Small intestine (tissue), 7 donors: ENCODE measurements around the gene B4GALNT4. TPM values are rescaled to one million over a fixed set of nuclear protein-coding genes. Genes with fewer than 3 reads are reported as not detected.

Experiments used
- DNase-seq, 2 donors: peaks; one replicate each; pipeline versions ENCODE4 v3.0.0 to v3.0.0-alpha.2; 2013
- FAIRE-seq: peaks from 2 replicates; lab custom pipeline; 2012; peaks lifted over from hg19 to GRCh38; lab: Jason Lieb, UNC
- H3K27ac ChIP-seq, 3 donors: one replicate each; pipeline ENCODE4 v1.5.1; 2013; ENCODE audit warnings: low read length in 2 of 3, mild to moderate bottlenecking in 2 of 3, control low read depth in 1 of 3, inconsistent platforms in 1 of 3, low read depth in 1 of 3, moderate library complexity in 1 of 3
- H3K27me3 ChIP-seq, 3 donors: one replicate each; pipeline ENCODE4 v1.6.1; 2013; ENCODE audit warnings: low read length in 3 of 3, inconsistent platforms in 1 of 3; ENCODE audit not compliant: control insufficient read depth in 3 of 3, insufficient read depth in 3 of 3
- H3K36me3 ChIP-seq, 3 donors: one replicate each; pipeline ENCODE4 v1.6.1; 2013; ENCODE audit warnings: low read length in 3 of 3, inconsistent platforms in 1 of 3, low read depth in 1 of 3, mild to moderate bottlenecking in 1 of 3, moderate library complexity in 1 of 3; ENCODE audit not compliant: control insufficient read depth in 3 of 3, insufficient read depth in 2 of 3
- H3K4me1 ChIP-seq, 3 donors: one replicate each; pipeline ENCODE4 v1.6.1; 2013; ENCODE audit warnings: low read length in 2 of 3, inconsistent platforms in 1 of 3, low read depth in 1 of 3, mild to moderate bottlenecking in 1 of 3, moderate library complexity in 1 of 3; ENCODE audit not compliant: control insufficient read depth in 3 of 3, insufficient read depth in 2 of 3
- H3K4me3 ChIP-seq, 3 donors: one replicate each; pipeline ENCODE4 v1.5.1; 2013; ENCODE audit warnings: low read length in 3 of 3, control low read depth in 1 of 3, inconsistent platforms in 1 of 3, low read depth in 1 of 3, mild to moderate bottlenecking in 1 of 3, moderate library complexity in 1 of 3
- H3K9me3 ChIP-seq, 2 donors: one replicate each; pipeline ENCODE4 v1.6.1; 2013; ENCODE audit warnings: low read depth in 1 of 2, low read length in 1 of 2; ENCODE audit not compliant: control insufficient read depth in 2 of 2, insufficient read depth in 1 of 2
- WGBS, 3 donors: extraction: QIAGEN DNeasy Blood & Tissue Kit; methylation state at CpG; one replicate each; pipeline ENCODE4 v1.1.7; 2013; 5-methylcytosine and 5-hydroxymethylcytosine counted together
- polyA plus RNA-seq, 4 donors: library from polyadenylated mRNA; stranded (reverse) in 3 of 4; unstranded in 1 of 4; fragments of 200-250 nt in 3 of 4; fragments of 120-200 nt in 1 of 4; gene quantifications; one replicate each; pipeline versions ENCODE4 v1.2.1 to v1.2.3, GENCODE V29; 2013
- donor health status: healthy with polysubstance abuse.
- donor health status: control.
- donor health status: control.
- donor health status: Bipolar disorder and iron deficiency.
- donor health status: healthy.

B4GALNT4 gene
- polyA plus RNA-seq, 4 donors: 4.5 to 23.8 (median 7.5) TPM

DNA sequence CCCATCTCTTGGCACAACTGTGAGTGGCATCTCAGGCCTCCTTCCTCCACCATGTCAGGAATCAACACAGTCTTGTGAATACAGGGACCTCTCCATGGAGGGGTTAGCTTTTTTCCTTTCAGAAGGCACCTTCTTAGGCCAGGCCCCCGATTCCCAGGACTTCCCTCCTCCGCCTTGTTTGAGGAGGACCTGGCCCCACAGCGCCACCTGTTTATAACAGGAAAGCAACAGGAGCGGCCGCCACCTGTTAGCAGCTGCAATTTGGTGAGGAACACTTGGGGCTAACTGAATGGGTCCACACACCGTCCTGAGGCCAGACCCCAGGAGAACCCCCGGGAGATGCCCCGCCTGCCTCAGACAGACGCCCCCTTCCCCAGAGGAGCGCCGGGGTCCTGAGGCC lies 20.9 kb downstream of the B4GALNT4 start:
- H3K4me1 ChIP-seq: peaks cover 0 to 13% (median 0%) of the 10 kb centered on the region in 3 donors
- H3K9me3 ChIP-seq: peaks cover 3 to 22% of the 10 kb centered on the region in 2 donors
- DNase-seq: peak; percentile 50 to 65
- peaks cover 0 to 2% (median 0%) of the 10 kb centered on the region in 3 donors for H3K36me3 ChIP-seq
- peaks cover 0 to 5% (median 0%) of the 10 kb centered on the region in 3 donors for H3K27me3 ChIP-seq
- no peak overlapping the region for H3K27ac ChIP-seq
- 14 to 58% (median 33%) methylated on average over 9 to 11 of the region's 11 CpGs for WGBS, 3 donors
- FAIRE-seq: no peak
- no peak overlapping the region for H3K4me3 ChIP-seq

DNA sequence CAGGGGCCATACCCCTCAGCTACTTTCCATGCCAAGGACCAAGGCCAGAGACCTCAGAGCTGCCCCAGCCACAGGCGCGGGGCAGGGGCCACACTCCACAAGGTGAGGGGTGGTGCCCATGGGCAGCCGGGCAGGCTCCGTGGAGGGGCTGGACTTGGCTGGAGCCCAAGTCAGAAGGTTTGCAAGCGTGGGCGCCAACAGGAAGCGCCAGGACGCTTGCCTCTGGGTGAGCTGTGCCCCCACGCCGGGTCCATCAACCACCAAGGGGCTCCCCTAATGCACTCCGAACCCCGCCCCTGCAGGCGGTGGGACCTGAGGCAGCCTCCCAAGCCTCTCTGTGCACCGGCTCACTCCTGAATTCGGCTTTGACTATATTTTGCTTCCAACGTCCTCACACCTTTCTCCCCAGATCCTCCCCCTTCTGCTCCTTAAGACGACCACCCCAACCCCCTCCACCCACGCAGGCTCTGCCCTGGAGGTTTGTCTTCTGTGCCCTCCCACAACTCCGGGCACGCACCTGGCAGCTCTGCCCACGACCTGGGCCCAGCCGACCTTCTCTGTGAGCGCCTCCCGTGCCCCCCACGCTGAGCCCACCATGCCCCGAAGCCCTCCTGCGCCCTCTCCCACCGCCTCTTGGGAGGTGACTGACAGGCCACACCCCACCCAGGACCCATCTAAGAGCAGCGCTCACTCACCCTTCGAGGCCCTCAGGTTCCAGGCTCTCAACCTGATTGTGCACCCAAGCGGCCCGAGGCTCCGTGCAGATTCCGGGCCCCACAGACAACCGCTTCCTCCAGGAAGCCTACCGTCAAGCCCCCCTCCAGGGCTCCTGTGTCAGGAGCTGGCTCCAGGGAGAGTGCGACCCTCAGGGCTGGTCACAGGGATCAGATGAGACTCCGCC lies 22.1 kb downstream of the B4GALNT4 start:
- WGBS, 3 donors: 61 to 74% (median 69%) methylated on average over 34 to 38 of the region's 38 CpGs
- H3K27ac ChIP-seq: no peak overlapping the region
- DNase-seq: no peak

DNA sequence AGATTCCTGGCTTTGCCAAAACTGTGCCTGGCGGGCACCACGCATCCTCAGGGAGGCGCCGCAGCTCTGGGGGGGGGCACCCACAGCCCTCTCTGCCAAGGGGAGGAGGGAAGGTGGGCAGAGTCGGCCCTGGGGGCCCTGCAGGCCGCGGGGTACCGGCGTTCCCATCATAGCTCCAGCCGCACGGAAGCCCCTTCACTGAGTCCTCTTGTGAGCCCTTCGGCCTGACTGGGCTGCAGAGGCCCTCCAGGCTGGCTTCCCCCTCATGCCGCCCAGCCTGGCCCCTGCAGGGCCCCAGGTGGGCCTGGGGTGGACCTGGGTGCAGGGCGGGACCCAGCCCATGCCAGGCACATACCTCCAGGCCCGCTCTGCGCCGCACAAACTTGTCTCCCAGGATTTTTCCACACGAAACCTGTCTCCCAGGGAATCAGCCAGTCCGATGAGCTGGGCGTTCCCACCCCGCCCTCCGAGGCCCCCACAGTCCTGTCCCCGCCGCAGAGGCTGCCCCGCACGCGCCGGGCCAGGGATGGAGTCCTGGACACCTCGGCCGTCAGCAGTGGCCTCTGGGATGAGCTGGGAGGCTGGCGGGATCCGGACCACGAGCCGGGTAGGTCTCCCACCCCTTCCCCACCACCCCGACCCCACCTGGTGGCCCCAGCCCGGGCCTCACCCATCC lies 22.9 kb downstream of the B4GALNT4 start:
- no peak for FAIRE-seq
- H3K27me3 ChIP-seq: no peaks in the 10 kb centered on the region
- no peak overlapping the region for H3K4me3 ChIP-seq
- DNase-seq: no peak
- WGBS, 3 donors: 85 to 93% (median 90%) methylated on average over 25 to 36 of the region's 36 CpGs
- peaks cover 0 to 6% of the 10 kb centered on the region in 2 donors for H3K9me3 ChIP-seq
- H3K4me1 ChIP-seq: peaks cover 0 to 25% (median 0%) of the 10 kb centered on the region in 3 donors
- peaks cover 0 to 21% (median 2%) of the 10 kb centered on the region in 3 donors for H3K36me3 ChIP-seq
- H3K27ac ChIP-seq: no peak overlapping the region

More for the DNA sequence above, 22.1 kb downstream of the B4GALNT4 start:
- Histone ChIP-seq H3K27me3 (peaks cover 0 to 5% (median 0%) of the 10 kb centered on the region in 3 donors), H3K36me3 (peaks cover 0 to 12% (median under 1%) of the 10 kb centered on the region in 3 donors), H3K9me3 (peaks cover 0 to 14% of the 10 kb centered on the region in 2 donors), H3K4me3 (no peak overlapping the region), H3K4me1 (peaks cover 0 to 18% (median 0%) of the 10 kb centered on the region in 3 donors)
- no peak for FAIRE-seq

DNA sequence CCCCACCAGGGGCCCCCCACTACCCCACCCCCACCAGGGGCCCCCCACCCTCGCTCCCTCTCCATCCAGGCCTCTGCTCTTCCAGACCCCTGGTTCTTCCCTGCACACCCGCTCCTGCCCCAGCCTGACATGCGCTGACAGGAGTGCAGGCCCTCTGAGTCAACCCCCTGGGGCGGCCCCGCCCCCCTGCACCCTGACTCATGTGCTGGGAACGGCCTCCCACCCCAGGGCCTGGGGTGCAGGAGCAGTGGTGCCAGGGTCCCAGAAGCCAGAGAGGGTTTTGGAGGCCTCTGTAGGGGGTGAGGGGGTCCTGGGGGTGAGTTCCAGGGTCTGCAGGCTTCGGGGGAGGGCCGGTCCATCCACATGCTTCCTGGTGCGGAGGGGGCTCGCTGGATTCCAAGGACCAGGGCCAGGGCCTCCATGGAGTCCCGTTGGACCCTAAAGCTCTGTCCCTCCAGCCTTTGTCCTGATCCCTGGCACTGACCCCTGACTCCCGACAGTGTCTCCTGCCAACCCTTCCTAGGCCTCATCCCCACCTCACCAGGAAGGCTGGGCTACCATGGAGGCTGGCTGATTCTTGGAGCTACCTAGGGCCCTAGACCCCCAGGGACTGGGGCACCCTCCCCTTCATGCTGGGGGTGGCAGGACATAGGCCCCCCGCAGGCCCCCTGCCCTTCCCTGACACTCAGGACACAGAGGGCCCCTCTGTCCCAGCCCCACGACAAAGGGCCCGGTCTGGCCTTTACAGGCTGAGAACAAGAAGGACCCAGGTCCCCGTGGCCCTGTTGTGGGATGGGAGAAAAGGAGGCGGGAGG lies 24.1 kb downstream of the B4GALNT4 start:
- FAIRE-seq: no peak
- no peaks in the 10 kb centered on the region for H3K9me3 ChIP-seq
- peak overlapping the region in 2 of 3 donors; percentile 71 to 74 for H3K4me3 ChIP-seq
- H3K27me3 ChIP-seq: no peaks in the 10 kb centered on the region
- H3K36me3 ChIP-seq: peaks cover 0 to 29% (median 6%) of the 10 kb centered on the region in 3 donors
- peak; percentile 76 to 87 for DNase-seq
- peak overlapping the region; percentile 84 to 92 (median 91) for H3K27ac ChIP-seq
- whole genome bisulfite sequencing, 3 donors: 32 to 65% (median 36%) methylated on average over 14 to 17 of the region's 17 CpGs
- H3K4me1 ChIP-seq: peaks cover 0 to 25% (median 0%) of the 10 kb centered on the region in 3 donors

DNA sequence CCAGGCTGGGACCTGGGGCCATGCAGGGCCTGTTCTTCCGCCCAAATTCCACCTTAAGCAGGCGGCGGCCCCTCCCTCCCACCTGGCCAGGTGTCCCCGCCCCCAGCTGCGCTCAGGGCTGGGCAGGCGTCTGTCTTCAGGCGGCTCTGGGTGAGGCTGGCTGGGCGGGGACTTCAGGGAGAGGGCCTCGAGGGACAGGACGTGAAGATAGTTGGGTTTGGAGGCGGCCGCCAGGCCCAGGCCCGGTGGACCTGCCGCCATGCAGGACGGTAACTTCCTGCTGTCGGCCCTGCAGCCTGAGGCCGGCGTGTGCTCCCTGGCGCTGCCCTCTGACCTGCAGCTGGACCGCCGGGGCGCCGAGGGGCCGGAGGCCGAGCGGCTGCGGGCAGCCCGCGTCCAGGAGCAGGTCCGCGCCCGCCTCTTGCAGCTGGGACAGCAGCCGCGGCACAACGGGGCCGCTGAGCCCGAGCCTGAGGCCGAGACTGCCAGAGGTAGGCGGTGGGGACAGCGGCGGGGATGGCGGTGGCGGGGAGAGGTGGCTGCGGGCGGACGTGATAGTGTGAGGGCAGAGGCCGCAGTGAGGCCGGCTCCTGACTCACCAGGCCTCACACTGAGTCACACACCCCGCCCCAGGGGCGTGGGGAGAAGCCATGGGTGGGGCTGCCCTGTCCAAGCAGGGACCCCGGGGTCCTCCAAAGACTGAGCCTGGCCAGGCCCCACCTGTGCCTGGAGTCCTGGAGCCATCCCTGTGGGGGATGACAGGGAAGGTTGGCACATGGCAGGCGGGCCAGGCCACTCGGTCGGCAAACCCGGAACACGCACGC lies 24.9 kb downstream of the B4GALNT4 start, which contains the start of gene PKP3:
Gene PKP3, plus strand, starts transcription at position 176 of the 824 bp plus-strand sequence. Its CDS starts 84 bp downstream, at position 260.
- peak; percentile 95 for DNase-seq
- H3K4me3 ChIP-seq: peak within 1 kb of the TSS; percentile 39 to 74 (median 71)
- no peaks in the 10 kb centered on the region for H3K27me3 ChIP-seq
- no peak for FAIRE-seq
- no peaks in the 10 kb centered on the region for H3K9me3 ChIP-seq
- H3K36me3 ChIP-seq: peaks cover 0 to 35% (median 9%) of the 10 kb centered on the region in 3 donors
- peaks cover 0 to 25% (median 0%) of the 10 kb centered on the region in 3 donors for H3K4me1 ChIP-seq
- WGBS, 3 donors: 18 to 55% (median 44%) methylated on average over 45 to 57 of the region's 57 CpGs
- peak within 1 kb of the TSS; percentile 91 to 95 (median 92) for H3K27ac ChIP-seq

DNA sequence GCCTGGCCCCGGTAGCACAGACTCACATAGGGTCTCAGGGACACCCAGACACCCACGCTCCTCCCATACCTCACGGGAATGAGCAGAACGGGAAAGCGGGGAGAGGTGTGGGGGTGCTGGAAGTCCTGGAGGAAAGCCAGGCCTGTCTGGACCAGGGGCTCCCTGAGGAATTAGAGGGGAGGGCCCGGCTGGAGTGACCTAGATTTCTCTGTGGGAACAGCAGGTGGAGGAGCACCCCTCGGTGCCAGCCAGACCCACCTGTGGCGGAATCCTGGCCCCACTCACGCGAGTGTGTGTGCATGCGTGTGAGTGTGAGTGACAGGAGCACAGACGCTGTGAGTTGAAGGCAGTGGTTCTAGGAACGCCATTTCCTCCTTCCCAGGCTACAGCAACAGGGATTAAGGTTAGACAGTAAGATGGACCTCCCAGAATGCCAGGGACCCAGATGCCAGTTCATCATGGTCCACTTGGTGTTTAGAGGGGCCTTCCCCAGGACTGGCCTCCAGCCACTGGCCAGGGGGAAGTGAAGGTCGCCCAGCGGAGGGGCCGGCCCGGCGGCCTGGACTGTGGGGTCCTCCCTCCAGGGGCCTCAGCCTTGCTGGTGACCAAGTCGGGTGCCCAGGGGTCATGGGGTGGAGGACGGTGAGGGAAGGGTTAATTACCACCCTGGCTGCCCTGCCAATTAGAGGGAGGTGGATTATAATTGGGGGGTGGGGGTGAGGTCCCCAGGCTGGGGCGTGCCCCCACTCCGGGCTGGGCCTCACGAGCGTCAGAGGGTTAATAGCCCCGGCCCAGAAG lies 25.8 kb downstream of the B4GALNT4 start:
- peaks cover 0 to 2% (median 0%) of the 10 kb centered on the region in 3 donors for H3K27me3 ChIP-seq
- no peak for FAIRE-seq
- 21 to 61% (median 40%) methylated on average over 24 to 25 of the region's 25 CpGs for WGBS, 3 donors
- H3K36me3 ChIP-seq: peaks cover 0 to 42% (median 11%) of the 10 kb centered on the region in 3 donors
- H3K9me3 ChIP-seq: peaks cover 0 to 6% of the 10 kb centered on the region in 2 donors
- DNase-seq: no peak
- peaks cover 0 to 25% (median 0%) of the 10 kb centered on the region in 3 donors for H3K4me1 ChIP-seq
- peak overlapping the region; percentile 91 to 95 (median 92) for H3K27ac ChIP-seq
- H3K4me3 ChIP-seq: peak overlapping the region; percentile 32 to 74 (median 71)
